GM12801 (cell line): ENCODE measurements around the gene RABEP2.

Experiments used
- TF ChIP-seq, protein P1 (sequence below): IDR thresholded peaks from one replicate; pipeline ENCODE4 v1.5.1; 2011; ENCODE audit warnings: control low read depth; ENCODE audit not compliant: insufficient read length; ENCODE audit errors: extremely low read depth

RABEP2 gene

DNA sequence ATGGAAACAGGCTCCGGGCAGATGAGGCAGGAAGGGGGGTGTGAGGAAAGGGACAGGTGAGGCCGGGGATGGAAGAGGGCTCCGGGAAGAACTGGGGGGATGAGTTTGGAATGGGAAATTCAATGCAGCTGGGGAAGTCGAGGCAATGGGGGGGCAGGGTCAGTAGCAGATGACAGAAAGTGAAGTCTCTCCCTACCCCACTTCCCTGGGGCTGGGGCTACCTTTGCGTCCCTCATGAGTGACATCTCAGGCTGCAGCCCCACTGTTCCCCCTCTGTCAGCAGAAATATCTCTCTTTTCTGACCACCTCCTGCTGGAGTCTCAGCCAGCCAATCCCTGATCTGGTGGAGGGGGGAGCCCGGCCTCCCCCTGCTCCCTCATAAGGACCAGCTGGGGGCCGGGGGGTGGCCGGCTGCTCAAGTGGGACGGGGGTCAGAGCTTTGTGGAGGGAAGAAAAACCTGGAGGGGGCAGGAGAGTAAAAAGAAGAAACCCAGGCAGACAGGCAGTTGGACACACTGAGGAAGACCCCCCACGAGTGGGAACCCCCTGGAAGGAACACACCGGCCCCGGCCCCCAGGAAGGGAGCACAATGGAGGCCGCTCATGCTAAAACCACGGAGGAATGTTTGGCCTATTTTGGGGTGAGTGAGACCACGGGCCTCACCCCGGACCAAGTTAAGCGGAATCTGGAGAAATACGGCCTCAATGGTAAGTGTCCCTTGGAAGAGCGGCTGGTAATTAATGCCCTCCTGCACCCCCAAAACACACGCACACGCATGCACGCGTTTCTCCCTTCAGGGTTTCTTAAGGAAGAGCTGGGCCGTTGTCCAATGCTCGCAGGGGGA is 46.7 kb downstream of the RABEP2 start, which contains the start of gene ATP2A1:
Gene ATP2A1 (plus strand): TSS at position 406 of the 844 bp plus-strand sequence. CDS start 184 bp downstream, at position 590.
- TF ChIP-seq, protein P1, sequence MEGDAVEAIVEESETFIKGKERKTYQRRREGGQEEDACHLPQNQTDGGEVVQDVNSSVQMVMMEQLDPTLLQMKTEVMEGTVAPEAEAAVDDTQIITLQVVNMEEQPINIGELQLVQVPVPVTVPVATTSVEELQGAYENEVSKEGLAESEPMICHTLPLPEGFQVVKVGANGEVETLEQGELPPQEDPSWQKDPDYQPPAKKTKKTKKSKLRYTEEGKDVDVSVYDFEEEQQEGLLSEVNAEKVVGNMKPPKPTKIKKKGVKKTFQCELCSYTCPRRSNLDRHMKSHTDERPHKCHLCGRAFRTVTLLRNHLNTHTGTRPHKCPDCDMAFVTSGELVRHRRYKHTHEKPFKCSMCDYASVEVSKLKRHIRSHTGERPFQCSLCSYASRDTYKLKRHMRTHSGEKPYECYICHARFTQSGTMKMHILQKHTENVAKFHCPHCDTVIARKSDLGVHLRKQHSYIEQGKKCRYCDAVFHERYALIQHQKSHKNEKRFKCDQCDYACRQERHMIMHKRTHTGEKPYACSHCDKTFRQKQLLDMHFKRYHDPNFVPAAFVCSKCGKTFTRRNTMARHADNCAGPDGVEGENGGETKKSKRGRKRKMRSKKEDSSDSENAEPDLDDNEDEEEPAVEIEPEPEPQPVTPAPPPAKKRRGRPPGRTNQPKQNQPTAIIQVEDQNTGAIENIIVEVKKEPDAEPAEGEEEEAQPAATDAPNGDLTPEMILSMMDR, result no peak

DNA sequence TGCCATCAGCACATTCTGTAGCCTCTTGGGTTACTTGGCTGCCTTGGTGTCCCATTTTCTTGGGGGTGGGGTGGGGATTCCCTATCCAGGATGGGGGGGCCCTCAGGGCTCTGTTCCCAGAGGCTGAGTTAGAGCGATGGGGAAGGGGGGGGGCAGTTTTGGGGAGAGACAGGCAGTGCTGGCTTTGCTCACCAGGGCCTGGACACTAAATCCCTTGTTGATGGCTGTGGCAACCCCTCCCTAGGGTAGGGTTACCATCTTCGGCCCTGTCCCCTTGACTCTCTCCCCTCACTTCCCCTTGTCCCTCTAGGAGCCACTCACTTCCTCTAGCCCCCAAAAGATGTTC is 47.4 kb downstream of the RABEP2 start:
- TF ChIP-seq, protein P1, result no peak

DNA sequence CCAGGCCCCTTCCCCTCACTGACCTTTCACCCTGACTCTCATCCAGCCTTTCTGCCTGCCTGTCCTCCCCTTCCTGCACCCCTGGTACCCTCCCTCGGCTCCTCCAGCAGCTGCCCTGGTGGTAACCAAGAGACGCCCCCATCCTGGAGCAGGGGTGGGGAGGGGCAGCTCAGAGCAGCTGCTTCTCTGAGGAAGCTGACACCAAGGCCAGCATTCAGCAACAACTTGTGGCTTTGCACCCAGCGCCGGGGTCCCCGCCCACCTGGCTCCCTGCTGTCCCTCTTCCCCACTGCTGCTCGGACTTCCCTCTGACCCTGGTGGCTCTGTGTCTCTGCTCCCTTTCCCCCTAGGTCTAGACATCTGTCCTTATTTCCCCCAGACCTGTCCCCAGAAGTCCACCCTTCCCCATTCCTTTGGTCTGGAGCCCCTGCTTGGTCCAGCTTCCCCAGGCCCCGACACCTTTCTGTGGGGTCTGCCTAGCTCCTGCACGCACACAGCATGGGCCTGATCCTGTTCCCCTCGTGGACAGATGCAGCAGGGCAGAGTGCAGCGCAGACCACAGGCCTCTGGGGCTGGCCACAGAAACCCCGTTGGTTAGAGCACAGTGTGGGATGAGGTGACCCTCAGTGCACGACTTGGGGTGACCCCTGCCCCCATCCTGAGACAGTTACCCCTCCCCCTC is 47.9 kb downstream of the RABEP2 start:
- TF ChIP-seq, protein P1, result no peak

GRCh38 chr16:28876019-28876659 is 48.9 kb downstream of the RABEP2 start:
- TF ChIP-seq, protein P1, result no peak

- TF ChIP-seq, protein P1, result no peak
Observed at GRCh38 chr16:28875134-28876018, 49.7 kb downstream of the RABEP2 start.

- TF ChIP-seq, protein P1, result no peak
Observed at GRCh38 chr16:28874406-28874805, 50.6 kb downstream of the RABEP2 start.
